GM23338 (cell line): ENCODE measurements around the gene WDR27. TPM values are rescaled to one million over a fixed set of nuclear protein-coding genes. Genes with fewer than 3 reads are reported as not detected.

ENCODE experiments used
- ATAC-seq: fragments of 200-7000 bp; cut with Tn5 transposase; 3 replicates; pipeline ENCODE4 v1.9.1; 2020
- DNase-seq: peaks from one replicate; pipeline ENCODE4 v3.0.0-alpha.2; 2015; ENCODE audit warnings: low spot score
- H2AFZ ChIP-seq: fragments of 200-600 bp; sonication (generic); 2 replicates; pipeline ENCODE4 v1.8.0; 2016; ENCODE audit warnings: antibody characterized with exemption, mild to moderate bottlenecking, moderate library complexity
- H3F3A ChIP-seq: fragments of 200-600 bp; sonication (generic); replicated peaks from 2 replicates; pipeline ENCODE4 v1.8.0; 2017; ENCODE audit warnings: antibody characterized with exemption, mixed run types, low read depth
- H3K27ac ChIP-seq: fragments of 200-600 bp; sonication (generic); 2 replicates; pipeline ENCODE4 v1.6.1; 2016; ENCODE audit warnings: low read depth
- H3K27me3 ChIP-seq: fragments of 200-600 bp; sonication (generic); 2 replicates; pipeline ENCODE4 v1.8.0; 2016; ENCODE audit warnings: mild to moderate bottlenecking, mixed run types, moderate library complexity; ENCODE audit not compliant: insufficient read depth
- H3K36me3 ChIP-seq: fragments of 200-600 bp; sonication (generic); 2 replicates; pipeline ENCODE4 v1.8.0; 2016; ENCODE audit warnings: mild to moderate bottlenecking; ENCODE audit not compliant: insufficient read depth
- H3K4me1 ChIP-seq: fragments of 200-600 bp; sonication (generic); 2 replicates; pipeline ENCODE4 v1.8.0; 2016; ENCODE audit warnings: mild to moderate bottlenecking, moderate library complexity; ENCODE audit not compliant: insufficient read depth
- H3K4me2 ChIP-seq: fragments of 200-600 bp; sonication (generic); 2 replicates; pipeline ENCODE4 v1.7.1; 2017; ENCODE audit warnings: mixed run types
- H3K4me3 ChIP-seq: fragments of 200-600 bp; sonication (generic); 2 replicates; pipeline ENCODE4 v1.6.1; 2016; ENCODE audit warnings: mixed run types
- H3K79me2 ChIP-seq: fragments of 200-600 bp; sonication (generic); replicated peaks from 2 replicates; pipeline ENCODE4 v1.8.0; 2017; ENCODE audit warnings: mild to moderate bottlenecking; ENCODE audit not compliant: insufficient read depth
- H3K9me2 ChIP-seq: fragments of 200-600 bp; sonication (generic); 2 replicates; pipeline ENCODE4 v1.8.0; 2017; ENCODE audit not compliant: insufficient read depth
- H4K20me1 ChIP-seq: fragments of 200-600 bp; sonication (generic); replicated peaks from 2 replicates; pipeline ENCODE4 v1.8.0; 2017; ENCODE audit warnings: mild to moderate bottlenecking; ENCODE audit not compliant: insufficient read depth
- H3K27ac Mint-ChIP-seq: 2 replicates; pipeline ENCODE4 v1.8.0; 2020; ENCODE audit warnings: inconsistent platforms, mild to moderate bottlenecking, moderate library complexity, mixed read lengths
- H3K27me3 Mint-ChIP-seq: 3 replicates; pipeline ENCODE4 v1.8.0; 2022; ENCODE audit warnings: low read depth, mild to moderate bottlenecking, moderate library complexity, mixed read lengths, inconsistent platforms; ENCODE audit not compliant: insufficient read depth, poor library complexity
- H3K36me3 Mint-ChIP-seq: 3 replicates; pipeline ENCODE4 v1.8.0; 2021; ENCODE audit warnings: low read depth, mild to moderate bottlenecking, inconsistent platforms, moderate library complexity, mixed read lengths
- H3K4me1 Mint-ChIP-seq: 3 replicates; pipeline ENCODE4 v1.8.0; 2020; ENCODE audit warnings: mild to moderate bottlenecking, inconsistent platforms, mixed read lengths
- H3K4me3 Mint-ChIP-seq: 3 replicates; pipeline ENCODE4 v1.8.0; 2021; ENCODE audit warnings: moderate library complexity, mild to moderate bottlenecking, inconsistent platforms, mixed read lengths
- H3K9me3 Mint-ChIP-seq: 3 replicates; pipeline ENCODE4 v1.8.0; 2020; ENCODE audit warnings: moderate library complexity, mild to moderate bottlenecking, inconsistent platforms, mixed read lengths
- CREB1 ChIP-seq: fragments of 250-450 bp; sonication (Bioruptor Pico); IDR thresholded peaks from 2 replicates; pipeline ENCODE4 v1.5.0; 2020; ENCODE audit warnings: low read depth, mild to moderate bottlenecking, moderate library complexity
- EZH2 ChIP-seq: fragments of 200-600 bp; sonication (generic); IDR thresholded peaks from one replicate; pipeline ENCODE4 v1.8.0; 2017; ENCODE audit warnings: antibody characterized with exemption, mild to moderate bottlenecking, low read depth; ENCODE audit not compliant: unreplicated experiment
- EZH2phosphoT487 ChIP-seq: fragments of 200-600 bp; sonication (generic); IDR thresholded peaks from one replicate; pipeline ENCODE4 v1.8.1; 2018; ENCODE audit warnings: antibody characterized with exemption; ENCODE audit not compliant: unreplicated experiment
- JUNB ChIP-seq: IDR thresholded peaks from one replicate; pipeline ENCODE4 v1.6.1; 2016; ENCODE audit warnings: antibody characterized with exemption; ENCODE audit not compliant: unreplicated experiment
- NANOG ChIP-seq: IDR thresholded peaks from 2 replicates; pipeline ENCODE4 v1.6.1; 2016; ENCODE audit warnings: antibody characterized with exemption, borderline replicate concordance
- POLR2AphosphoS5 ChIP-seq: IDR thresholded peaks from 2 replicates; pipeline ENCODE4 v1.6.1; 2016; ENCODE audit warnings: antibody characterized with exemption, low read depth
- STAT1 ChIP-seq: IDR thresholded peaks from one replicate; pipeline ENCODE4 v1.6.1; 2016; ENCODE audit warnings: antibody characterized with exemption; ENCODE audit not compliant: unreplicated experiment
- ZNF114 ChIP-seq: fragments of 250-450 bp; sonication (Bioruptor Pico); IDR thresholded peaks from 2 replicates; pipeline ENCODE4 v1.5.0; 2020; ENCODE audit warnings: mild to moderate bottlenecking, moderate library complexity
- ZNF331 ChIP-seq: fragments of 250-450 bp; sonication (Bioruptor Pico); IDR thresholded peaks from 2 replicates; pipeline ENCODE4 v1.5.0; 2020; ENCODE audit warnings: low read depth, mild to moderate bottlenecking, moderate library complexity
- polyA plus RNA-seq: library from polyadenylated mRNA; unstranded; fragments of >200 nt; fragmentation: Nextera tagmentation; extraction: Ambion mirVana; gene quantifications from 2 replicates; pipeline ENCODE4 v1.2.1, GENCODE V29; 2016
- total RNA-seq: library from RNA; depleted of rRNA; stranded (reverse); fragments of >200 nt; shearing (Covaris generic); gene quantifications from 2 replicates; pipeline ENCODE4 v1.2.3, GENCODE V29; 2014
- TF ChIP-seq, protein P1 (sequence below), 2 experiments: fragments of 200-600 bp in 1 of 2; sonication (generic) in 1 of 2; conservative IDR thresholded peaks; 2 replicates each; pipeline versions ENCODE4 v1.5.1 to v1.6.1; 2016 to 2017; ENCODE audit warnings: antibody characterized with exemption in 2 of 2, low read depth in 2 of 2, mild to moderate bottlenecking in 2 of 2, moderate library complexity in 1 of 2
- TF ChIP-seq, protein P2 (sequence below): fragments of 250-450 bp; sonication (Bioruptor Pico); IDR thresholded peaks from 2 replicates; pipeline ENCODE4 v1.5.0; 2020; ENCODE audit warnings: mild to moderate bottlenecking, moderate library complexity
- TF ChIP-seq, protein P3 (sequence below): IDR thresholded peaks from one replicate; pipeline ENCODE4 v1.6.1; 2018; ENCODE audit warnings: antibody characterized with exemption; ENCODE audit not compliant: unreplicated experiment
- TF ChIP-seq, protein P4 (sequence below): IDR thresholded peaks from 2 replicates; pipeline ENCODE4 v1.6.1; 2016; ENCODE audit warnings: antibody characterized with exemption

The WDR27 gene
- total and polyA plus RNA-seq, 2 experiments from 2014 or later = 55.3 to 80.4 TPM

DNA sequence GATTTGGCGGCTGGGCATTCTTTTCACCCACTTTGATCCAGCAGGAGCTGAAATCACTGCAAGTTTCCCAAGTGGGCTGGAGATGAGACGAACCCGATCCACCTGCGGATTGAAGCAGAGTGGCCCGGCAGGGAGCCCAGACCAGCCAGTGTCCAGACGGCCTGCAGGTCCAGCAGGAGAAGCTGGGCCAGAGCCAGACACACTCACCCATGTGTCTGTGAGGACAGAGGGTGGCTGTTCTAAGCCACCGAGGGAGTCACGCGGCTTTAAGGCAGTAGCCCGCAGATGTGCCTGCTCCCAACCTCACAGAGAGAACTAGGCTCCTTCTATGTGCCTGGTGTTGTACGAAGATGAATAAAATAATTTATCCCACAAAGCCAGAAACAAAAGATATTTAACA, 200.7 kb downstream of the WDR27 start:
- no peak overlapping the region for H3K4me3 ChIP-seq
- no peak overlapping the region for H3K27ac Mint-ChIP-seq
- no peaks in the 10 kb centered on the region for H4K20me1 ChIP-seq
- no peaks in the 10 kb centered on the region for H3K9me3 Mint-ChIP-seq
- no peak overlapping the region for H3K27ac ChIP-seq
- no peaks in the 10 kb centered on the region for H3K79me2 ChIP-seq
- DNase-seq = no peak
- TF ChIP-seq, protein P1, sequence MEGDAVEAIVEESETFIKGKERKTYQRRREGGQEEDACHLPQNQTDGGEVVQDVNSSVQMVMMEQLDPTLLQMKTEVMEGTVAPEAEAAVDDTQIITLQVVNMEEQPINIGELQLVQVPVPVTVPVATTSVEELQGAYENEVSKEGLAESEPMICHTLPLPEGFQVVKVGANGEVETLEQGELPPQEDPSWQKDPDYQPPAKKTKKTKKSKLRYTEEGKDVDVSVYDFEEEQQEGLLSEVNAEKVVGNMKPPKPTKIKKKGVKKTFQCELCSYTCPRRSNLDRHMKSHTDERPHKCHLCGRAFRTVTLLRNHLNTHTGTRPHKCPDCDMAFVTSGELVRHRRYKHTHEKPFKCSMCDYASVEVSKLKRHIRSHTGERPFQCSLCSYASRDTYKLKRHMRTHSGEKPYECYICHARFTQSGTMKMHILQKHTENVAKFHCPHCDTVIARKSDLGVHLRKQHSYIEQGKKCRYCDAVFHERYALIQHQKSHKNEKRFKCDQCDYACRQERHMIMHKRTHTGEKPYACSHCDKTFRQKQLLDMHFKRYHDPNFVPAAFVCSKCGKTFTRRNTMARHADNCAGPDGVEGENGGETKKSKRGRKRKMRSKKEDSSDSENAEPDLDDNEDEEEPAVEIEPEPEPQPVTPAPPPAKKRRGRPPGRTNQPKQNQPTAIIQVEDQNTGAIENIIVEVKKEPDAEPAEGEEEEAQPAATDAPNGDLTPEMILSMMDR (conservative IDR thresholded peaks at IDR 0.05; ENCODE audit: low read depth in 2 of 2) = no peak
- no peak for TF ChIP-seq CREB1 (CRISPR knock-in tag)
- TF ChIP-seq, protein P2, sequence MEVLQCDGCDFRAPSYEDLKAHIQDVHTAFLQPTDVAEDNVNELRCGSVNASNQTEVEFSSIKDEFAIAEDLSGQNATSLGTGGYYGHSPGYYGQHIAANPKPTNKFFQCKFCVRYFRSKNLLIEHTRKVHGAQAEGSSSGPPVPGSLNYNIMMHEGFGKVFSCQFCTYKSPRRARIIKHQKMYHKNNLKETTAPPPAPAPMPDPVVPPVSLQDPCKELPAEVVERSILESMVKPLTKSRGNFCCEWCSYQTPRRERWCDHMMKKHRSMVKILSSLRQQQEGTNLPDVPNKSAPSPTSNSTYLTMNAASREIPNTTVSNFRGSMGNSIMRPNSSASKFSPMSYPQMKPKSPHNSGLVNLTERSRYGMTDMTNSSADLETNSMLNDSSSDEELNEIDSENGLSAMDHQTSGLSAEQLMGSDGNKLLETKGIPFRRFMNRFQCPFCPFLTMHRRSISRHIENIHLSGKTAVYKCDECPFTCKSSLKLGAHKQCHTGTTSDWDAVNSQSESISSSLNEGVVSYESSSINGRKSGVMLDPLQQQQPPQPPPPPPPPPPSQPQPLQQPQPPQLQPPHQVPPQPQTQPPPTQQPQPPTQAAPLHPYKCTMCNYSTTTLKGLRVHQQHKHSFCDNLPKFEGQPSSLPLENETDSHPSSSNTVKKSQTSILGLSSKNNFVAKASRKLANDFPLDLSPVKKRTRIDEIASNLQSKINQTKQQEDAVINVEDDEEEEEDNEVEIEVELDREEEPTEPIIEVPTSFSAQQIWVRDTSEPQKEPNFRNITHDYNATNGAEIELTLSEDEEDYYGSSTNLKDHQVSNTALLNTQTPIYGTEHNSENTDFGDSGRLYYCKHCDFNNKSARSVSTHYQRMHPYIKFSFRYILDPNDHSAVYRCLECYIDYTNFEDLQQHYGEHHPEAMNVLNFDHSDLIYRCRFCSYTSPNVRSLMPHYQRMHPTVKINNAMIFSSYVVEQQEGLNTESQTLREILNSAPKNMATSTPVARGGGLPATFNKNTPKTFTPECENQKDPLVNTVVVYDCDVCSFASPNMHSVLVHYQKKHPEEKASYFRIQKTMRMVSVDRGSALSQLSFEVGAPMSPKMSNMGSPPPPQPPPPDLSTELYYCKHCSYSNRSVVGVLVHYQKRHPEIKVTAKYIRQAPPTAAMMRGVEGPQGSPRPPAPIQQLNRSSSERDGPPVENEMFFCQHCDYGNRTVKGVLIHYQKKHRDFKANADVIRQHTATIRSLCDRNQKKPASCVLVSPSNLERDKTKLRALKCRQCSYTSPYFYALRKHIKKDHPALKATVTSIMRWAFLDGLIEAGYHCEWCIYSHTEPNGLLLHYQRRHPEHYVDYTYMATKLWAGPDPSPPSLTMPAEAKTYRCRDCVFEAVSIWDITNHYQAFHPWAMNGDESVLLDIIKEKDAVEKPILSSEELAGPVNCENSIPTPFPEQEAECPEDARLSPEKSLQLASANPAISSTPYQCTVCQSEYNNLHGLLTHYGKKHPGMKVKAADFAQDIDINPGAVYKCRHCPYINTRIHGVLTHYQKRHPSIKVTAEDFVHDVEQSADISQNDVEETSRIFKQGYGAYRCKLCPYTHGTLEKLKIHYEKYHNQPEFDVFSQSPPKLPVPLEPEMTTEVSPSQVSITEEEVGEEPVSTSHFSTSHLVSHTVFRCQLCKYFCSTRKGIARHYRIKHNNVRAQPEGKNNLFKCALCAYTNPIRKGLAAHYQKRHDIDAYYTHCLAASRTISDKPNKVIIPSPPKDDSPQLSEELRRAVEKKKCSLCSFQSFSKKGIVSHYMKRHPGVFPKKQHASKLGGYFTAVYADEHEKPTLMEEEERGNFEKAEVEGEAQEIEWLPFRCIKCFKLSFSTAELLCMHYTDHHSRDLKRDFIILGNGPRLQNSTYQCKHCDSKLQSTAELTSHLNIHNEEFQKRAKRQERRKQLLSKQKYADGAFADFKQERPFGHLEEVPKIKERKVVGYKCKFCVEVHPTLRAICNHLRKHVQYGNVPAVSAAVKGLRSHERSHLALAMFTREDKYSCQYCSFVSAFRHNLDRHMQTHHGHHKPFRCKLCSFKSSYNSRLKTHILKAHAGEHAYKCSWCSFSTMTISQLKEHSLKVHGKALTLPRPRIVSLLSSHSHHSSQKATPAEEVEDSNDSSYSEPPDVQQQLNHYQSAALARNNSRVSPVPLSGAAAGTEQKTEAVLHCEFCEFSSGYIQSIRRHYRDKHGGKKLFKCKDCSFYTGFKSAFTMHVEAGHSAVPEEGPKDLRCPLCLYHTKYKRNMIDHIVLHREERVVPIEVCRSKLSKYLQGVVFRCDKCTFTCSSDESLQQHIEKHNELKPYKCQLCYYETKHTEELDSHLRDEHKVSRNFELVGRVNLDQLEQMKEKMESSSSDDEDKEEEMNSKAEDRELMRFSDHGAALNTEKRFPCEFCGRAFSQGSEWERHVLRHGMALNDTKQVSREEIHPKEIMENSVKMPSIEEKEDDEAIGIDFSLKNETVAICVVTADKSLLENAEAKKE (CRISPR knock-in tag) = no peak
- no peak for TF ChIP-seq EZH2
- no peak for TF ChIP-seq JUNB
- no peak for TF ChIP-seq ZNF331 (CRISPR knock-in tag)
- TF ChIP-seq NANOG = no peak
- no peak for TF ChIP-seq POLR2AphosphoS5
- TF ChIP-seq, protein P3, sequence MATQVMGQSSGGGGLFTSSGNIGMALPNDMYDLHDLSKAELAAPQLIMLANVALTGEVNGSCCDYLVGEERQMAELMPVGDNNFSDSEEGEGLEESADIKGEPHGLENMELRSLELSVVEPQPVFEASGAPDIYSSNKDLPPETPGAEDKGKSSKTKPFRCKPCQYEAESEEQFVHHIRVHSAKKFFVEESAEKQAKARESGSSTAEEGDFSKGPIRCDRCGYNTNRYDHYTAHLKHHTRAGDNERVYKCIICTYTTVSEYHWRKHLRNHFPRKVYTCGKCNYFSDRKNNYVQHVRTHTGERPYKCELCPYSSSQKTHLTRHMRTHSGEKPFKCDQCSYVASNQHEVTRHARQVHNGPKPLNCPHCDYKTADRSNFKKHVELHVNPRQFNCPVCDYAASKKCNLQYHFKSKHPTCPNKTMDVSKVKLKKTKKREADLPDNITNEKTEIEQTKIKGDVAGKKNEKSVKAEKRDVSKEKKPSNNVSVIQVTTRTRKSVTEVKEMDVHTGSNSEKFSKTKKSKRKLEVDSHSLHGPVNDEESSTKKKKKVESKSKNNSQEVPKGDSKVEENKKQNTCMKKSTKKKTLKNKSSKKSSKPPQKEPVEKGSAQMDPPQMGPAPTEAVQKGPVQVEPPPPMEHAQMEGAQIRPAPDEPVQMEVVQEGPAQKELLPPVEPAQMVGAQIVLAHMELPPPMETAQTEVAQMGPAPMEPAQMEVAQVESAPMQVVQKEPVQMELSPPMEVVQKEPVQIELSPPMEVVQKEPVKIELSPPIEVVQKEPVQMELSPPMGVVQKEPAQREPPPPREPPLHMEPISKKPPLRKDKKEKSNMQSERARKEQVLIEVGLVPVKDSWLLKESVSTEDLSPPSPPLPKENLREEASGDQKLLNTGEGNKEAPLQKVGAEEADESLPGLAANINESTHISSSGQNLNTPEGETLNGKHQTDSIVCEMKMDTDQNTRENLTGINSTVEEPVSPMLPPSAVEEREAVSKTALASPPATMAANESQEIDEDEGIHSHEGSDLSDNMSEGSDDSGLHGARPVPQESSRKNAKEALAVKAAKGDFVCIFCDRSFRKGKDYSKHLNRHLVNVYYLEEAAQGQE = no peak
- no peak for TF ChIP-seq ZNF114 (CRISPR knock-in tag)
- TF ChIP-seq, protein P4, sequence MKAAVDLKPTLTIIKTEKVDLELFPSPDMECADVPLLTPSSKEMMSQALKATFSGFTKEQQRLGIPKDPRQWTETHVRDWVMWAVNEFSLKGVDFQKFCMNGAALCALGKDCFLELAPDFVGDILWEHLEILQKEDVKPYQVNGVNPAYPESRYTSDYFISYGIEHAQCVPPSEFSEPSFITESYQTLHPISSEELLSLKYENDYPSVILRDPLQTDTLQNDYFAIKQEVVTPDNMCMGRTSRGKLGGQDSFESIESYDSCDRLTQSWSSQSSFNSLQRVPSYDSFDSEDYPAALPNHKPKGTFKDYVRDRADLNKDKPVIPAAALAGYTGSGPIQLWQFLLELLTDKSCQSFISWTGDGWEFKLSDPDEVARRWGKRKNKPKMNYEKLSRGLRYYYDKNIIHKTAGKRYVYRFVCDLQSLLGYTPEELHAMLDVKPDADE = no peak
- no peak for TF ChIP-seq STAT1
- no peak for TF ChIP-seq EZH2phosphoT487
- H3F3A ChIP-seq = no peaks in the 10 kb centered on the region
- no peak for ATAC-seq
- H3K36me3 ChIP-seq = no peaks in the 10 kb centered on the region
- no peaks in the 10 kb centered on the region for H3K4me1 Mint-ChIP-seq
- no peaks in the 10 kb centered on the region for H3K9me2 ChIP-seq
- H3K27me3 ChIP-seq = no peaks in the 10 kb centered on the region
- H3K4me3 Mint-ChIP-seq = no peak overlapping the region
- peaks cover 11% of the 10 kb centered on the region; the same call in 2 of the 3 replicates for H3K36me3 Mint-ChIP-seq
- peaks cover 3% of the 10 kb centered on the region for H3K27me3 Mint-ChIP-seq
- no peaks in the 10 kb centered on the region for H3K4me1 ChIP-seq
- H2AFZ ChIP-seq = no peak overlapping the region
- no peak overlapping the region for H3K4me2 ChIP-seq
